ENCODE results near the gene GREB1L.

DNA sequence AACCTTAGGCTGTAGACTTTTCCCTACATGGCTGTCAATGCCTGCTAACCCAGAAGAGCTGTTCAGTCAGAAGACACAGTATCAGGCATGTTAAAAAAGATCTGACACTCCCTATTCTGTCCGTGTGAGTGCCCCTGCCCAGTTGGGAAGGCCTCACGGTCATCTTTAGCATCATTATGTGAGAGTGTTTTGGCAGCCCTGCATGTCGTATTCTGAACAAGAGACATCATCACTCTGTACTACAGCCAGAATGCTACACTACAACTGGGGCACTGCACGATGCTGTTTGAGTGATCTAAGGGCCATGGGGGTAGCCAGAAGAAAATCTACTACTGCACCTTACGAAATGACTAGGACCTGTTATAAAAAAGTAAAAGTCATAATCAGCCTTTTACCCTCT lies 67.2 kb downstream of the GREB1L start:
- TF ChIP-seq ZBTB8A (IDR thresholded peaks at IDR 0.05; ENCODE audit: partially characterized antibody) = no peak
- TF ChIP-seq, protein P1, sequence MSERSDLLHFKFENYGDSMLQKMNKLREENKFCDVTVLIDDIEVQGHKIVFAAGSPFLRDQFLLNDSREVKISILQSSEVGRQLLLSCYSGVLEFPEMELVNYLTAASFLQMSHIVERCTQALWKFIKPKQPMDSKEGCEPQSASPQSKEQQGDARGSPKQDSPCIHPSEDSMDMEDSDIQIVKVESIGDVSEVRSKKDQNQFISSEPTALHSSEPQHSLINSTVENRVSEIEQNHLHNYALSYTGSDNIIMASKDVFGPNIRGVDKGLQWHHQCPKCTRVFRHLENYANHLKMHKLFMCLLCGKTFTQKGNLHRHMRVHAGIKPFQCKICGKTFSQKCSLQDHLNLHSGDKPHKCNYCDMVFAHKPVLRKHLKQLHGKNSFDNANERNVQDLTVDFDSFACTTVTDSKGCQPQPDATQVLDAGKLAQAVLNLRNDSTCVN (CRISPR knock-in tag; IDR thresholded peaks at IDR 0.05) = no peak
- TF ChIP-seq FOXK1 (CRISPR knock-in tag; IDR thresholded peaks at IDR 0.05; ENCODE audit: borderline replicate concordance) = no peak
- no peak for TF ChIP-seq SMARCB1 (IDR thresholded peaks at IDR 0.05; ENCODE audit: insufficient read length, low read depth)
- no peak for TF ChIP-seq POLR2AphosphoS5 (IDR thresholded peaks at IDR 0.05; ENCODE audit: control insufficient read depth, insufficient read depth, low read depth, low read length)
- no peak for TF ChIP-seq RBFOX2 (IDR thresholded peaks at IDR 0.05; ENCODE audit: low read depth, low read length)
- TF ChIP-seq POLR2AphosphoS2 (IDR thresholded peaks at IDR 0.05; ENCODE audit: low read length) = no peak
- no peak for TF ChIP-seq KDM2B (CRISPR knock-in tag; IDR thresholded peaks at IDR 0.05)
